ENCODE data around the gene CACNA1B.
"Not testable (repeated sequence)": the region's sequence is repeated elsewhere in the genome, so short reads cannot be mapped to it uniquely, and the experiment has no call there.

The CACNA1B gene

DNA sequence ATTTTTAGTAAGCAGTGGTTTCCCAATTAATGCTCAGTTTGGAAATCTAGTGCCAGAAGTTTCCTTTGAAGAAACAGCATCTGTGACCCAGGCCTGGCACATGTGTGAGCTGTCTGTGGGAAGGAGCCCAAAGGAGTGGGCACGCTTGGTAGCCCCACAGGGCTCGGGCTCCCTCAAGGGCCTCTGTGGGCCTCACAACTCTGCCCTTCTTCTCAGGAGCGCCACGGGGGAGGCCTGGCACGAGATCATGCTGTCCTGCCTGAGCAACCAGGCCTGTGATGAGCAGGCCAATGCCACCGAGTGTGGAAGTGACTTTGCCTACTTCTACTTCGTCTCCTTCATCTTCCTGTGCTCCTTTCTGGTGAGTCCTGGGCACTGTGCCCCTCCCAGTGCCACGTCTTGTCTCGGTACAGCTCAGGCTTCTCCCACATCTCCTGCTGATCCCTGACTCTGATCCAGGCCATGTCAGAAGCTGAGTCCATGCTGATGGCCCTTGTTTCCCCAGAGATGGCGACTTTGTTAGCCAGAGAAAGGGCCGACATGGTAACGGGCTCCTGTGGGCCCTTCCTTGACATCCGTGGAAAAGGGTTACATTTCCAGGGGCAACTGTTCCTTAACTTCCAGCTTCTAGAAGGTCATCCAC, 200.4 kb downstream of the CACNA1B start:
- no peak for DNase-seq

DNA sequence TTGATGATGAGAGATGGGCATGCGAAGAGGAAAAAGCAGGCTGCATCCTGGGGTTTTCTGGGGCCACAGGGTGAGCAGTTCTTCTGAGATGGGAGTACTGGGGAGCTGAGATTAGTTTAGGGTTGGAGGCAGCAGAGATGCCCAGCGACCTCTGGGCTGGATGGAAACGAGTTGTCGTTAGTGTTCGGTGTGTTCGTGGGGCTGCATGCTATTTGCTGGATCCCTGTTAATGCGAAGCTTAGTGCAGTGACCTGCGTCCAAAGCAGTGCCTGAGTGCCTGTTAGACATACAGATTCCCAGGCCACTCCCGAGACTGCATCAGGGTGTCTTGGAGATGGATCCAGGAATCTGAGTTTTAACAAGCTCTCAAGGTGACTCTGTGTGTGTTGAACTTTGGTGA, 201.3 kb downstream of the CACNA1B start:
- DNase-seq = no peak

- DNase-seq = no peak
Observed at GRCh38 chr9:138080979-138081378, 203.4 kb downstream of the CACNA1B start.

GRCh38 chr9:138082918-138083636, 205.5 kb downstream of the CACNA1B start:
- no peak for DNase-seq

GRCh38 chr9:138083873-138084272, 206.3 kb downstream of the CACNA1B start:
- no peak for DNase-seq

GRCh38 chr9:138085568-138085967, 208.0 kb downstream of the CACNA1B start:
- no peak for DNase-seq

- DNase-seq = not testable (repeated sequence)
Observed at GRCh38 chr9:138092057-138092456, 214.5 kb downstream of the CACNA1B start.

DNA sequence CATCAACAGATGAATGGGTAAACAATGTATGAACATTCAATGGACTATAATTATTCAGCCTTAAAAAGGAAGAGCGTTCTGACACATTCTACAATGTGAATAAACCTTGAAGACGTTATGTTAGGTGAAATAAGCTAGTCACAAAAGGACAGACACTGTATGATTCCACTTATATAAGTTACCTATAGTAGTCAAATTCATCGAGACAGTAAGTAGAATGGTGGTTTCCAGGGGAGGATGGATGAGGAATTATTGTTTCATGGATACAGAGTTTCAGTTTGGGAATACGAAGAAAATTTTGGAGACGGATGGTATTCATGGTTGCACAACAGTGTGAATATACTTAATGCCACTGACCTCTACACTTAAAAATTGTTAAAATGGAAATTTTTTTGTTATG, 216.4 kb downstream of the CACNA1B start:
- no peak for DNase-seq

- no peak for DNase-seq
Observed at GRCh38 chr9:138095813-138096518, 218.4 kb downstream of the CACNA1B start.

DNA sequence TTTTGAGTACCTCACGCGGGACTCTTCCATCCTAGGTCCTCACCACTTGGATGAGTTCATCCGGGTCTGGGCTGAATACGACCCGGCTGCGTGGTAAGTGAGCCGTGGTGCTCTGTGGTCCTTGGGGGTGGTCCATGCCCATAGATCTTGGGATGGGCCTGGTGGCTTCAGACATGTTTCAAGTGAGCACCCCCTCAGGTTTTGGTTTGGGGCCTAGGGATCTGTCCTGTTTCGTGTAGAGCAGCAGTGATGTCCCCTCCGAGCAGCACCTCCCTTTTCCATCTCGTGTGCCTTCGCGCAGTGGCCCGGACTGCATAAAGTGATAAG, 218.9 kb downstream of the CACNA1B start:
- DNase-seq = no peak

DNA sequence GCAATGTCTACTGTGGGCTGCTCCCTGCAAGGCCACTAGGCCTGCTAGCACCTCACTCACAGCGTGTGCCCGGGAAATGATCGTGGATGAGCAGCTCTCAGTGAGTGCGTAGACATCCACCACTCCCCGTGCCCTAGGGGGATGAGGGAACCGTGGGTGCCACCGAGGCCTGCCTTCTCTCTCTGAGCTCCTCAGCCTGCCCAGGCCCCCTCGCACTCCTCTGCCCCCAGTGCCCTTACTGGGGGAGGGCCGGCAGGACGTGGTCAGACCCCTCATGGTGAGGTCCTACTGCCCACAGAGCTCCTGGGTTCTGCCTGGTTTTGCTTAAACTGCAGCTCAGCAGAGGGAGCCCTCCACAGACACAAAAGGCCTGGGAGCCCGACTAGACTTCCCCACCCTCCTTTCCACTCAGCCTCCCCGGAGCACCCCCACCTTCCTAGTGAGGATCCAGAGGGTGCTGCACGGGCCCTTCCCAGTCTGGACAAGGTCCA, 220.0 kb downstream of the CACNA1B start:
- no peak for DNase-seq

- no peak for DNase-seq
Observed at GRCh38 chr9:138098116-138098907, 220.7 kb downstream of the CACNA1B start.

GRCh38 chr9:138098908-138099791, 221.6 kb downstream of the CACNA1B start:
- no peak for DNase-seq

DNA sequence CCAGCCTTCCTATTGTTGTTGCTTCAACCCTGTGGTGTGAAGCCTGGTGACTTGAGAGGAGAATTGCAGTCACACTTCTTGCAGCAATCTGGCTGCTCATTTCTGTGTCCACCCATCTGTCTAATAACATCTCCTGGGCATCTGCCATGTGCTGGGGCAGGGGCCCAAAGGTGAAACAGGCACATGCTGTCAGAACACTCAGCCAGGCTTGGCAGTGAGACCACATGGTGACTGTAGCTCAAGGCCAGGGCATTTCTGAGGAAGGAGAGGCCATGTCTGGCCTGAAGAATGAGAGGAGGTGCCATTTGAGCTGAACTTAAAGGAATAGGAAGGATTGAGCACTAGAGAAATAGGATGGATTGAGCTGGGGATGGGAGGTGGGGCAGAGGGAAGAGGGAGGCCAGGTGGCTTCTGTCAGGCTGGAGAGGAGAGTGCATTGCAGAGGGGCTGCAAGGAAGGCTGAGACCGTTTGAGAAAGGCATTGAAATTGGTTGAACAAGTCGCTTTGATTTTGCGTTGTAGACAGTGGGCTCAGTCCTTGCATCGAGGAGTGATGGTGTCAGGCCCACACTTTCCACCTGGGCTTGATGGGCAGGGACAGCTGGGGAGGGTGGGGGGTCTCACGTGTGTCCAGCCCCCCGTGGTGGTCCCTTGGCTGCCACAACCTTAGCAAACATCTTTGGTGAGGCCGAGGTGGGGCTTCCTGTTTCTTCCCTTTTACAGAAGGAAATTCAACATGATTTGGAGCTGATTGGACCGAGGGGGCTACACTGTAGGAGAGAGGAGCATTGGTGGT, 222.4 kb downstream of the CACNA1B start:
- DNase-seq = no peak

DNA sequence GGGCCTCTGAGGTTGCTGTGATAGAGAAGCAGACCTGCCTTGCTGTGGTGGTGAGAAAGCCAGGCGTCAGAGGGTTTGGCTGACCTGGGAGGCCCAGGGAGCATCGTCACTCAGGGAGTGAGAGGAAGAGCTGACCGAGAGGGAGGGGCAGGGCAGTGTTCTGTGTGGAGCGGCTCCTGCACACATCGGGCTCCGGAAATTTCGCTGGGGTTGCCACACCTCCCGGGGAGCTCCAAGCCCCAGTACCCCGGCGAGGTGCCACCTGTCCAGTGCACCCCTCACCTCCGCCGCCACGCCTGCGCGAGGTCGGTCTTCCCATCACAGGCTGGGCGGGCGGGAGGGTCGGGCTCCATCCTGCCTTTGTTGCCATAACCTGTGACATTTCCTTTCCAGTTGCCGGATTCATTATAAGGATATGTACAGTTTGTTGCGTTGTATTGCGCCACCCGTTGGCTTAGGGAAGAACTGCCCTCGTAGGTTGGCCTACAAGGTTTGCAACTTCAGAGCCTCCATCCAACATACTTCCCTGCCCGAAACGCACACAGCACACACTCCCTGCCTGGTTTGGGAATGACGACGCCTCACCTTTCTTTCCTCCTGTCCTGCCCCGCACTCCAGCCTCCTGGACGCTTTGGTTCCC, 223.2 kb downstream of the CACNA1B start:
- DNase-seq = no peak

DNA sequence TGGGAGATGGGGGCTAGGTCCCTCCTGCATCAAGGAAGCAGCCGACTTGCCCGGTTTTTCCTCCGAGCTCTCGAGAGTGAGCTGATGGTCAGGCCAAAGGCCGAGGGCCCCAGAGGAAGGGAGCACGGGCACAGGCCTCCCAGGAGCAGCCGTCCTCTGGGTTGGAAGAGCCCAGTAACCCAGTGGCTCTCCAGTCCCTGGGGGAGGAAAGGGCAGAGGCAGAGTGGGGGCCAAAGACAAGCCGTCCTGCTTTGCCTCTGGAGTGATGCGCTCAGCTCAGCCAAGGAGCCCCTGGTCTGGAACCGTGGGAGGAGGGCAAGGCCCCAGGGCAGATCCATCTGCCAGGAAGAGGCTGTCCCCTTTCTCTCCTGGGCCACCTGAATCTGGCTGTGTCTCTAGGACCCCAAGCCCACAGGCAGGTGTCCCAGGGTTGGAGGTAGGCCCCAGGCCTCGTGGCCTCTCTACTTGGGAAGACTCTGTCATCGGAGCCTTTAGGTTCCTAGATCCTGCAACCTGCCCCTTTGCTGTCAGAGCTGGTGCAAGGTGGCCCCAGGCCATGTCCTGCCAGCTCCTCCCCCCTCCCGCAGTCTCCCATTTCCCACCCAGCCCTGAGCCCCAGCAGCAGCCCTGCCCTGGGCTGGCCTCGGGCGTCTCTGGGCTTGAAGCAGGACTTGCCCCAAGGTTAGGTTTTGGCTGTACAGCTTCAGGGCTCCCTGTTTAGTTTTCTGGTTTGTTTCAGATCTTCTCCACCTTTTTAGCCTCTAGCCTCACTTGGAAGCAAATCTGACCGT, 224.1 kb downstream of the CACNA1B start:
- no peak for DNase-seq

- no peak for DNase-seq
Observed at GRCh38 chr9:138102246-138103051, 224.9 kb downstream of the CACNA1B start.

- DNase-seq = no peak
Observed at GRCh38 chr9:138103111-138103848, 225.7 kb downstream of the CACNA1B start.

All from bone marrow (tissue), 2 donors.